Stimulated activated effector memory CD8-positive, alpha-beta T cell treated with anti-CD3 and anti-CD28 coated beads, Interleukin-12 subunit alpha, Interleukin-12 subunit beta, amount 100 ng/mL, for 72 hours (primary cell): ENCODE data around the gene GMDS.

Experiments used
- ATAC-seq: fragments of 150-1000 bp; cut with Tn5 transposase; 2 replicates; pipeline ENCODE4 v1.10.0; 2021
- DNase-seq, 2 donors: peaks; one replicate each; pipeline ENCODE4 v3.0.0; 2021 to 2022; ENCODE audit warnings: low spot score in 2 of 2
- H3K27ac Mint-ChIP-seq: one replicate; pipeline ENCODE4 v1.8.0; 2022; ENCODE audit warnings: mild to moderate bottlenecking, mixed read lengths
- H3K36me3 Mint-ChIP-seq: one replicate; pipeline ENCODE4 v1.8.0; 2022; ENCODE audit warnings: mild to moderate bottlenecking, mixed read lengths
- H3K4me1 Mint-ChIP-seq: one replicate; pipeline ENCODE4 v1.8.0; 2022; ENCODE audit warnings: mixed read lengths
- H3K4me3 Mint-ChIP-seq: one replicate; pipeline ENCODE4 v1.8.0; 2022; ENCODE audit warnings: mild to moderate bottlenecking, mixed read lengths
- H3K9me3 Mint-ChIP-seq: one replicate; pipeline ENCODE4 v1.8.0; 2022; ENCODE audit warnings: mixed read lengths

Gene GMDS

DNA sequence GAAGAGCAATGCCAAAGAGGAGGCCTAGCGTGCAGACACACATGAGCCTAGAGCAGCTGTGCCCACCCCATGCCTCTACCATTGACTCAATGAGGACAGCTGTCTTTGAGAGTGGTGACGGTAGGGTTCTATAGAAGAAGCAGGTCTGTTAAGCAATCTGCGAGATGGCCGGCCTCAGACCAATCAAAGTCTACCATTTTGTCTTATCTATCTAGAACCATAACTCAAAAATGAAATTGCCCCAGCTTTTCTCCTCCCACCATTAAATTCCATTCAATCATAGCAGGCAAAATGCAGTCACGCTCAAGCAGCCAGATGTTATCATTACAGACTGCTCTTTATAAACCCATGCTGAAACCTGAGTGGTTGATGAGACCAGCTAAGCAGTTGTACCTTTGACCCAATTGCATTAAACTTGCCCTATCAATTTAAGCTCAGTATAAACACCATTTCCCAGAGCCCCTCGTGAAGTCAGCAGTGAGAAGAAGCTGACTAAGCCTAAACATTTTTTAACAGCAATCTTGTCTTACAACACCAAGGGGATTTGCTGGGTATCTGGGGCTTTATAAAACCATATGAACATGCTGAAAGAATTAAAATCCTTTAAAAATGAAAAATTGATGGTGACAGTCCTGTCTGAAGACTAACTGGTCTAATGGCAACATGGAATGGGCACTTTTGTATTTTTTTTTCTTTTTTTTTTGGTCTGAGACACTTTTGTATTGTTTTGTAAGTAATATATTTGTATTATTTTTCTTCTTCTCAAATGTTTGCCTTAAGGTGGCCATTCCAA is 578.2 kb downstream of the GMDS start:
- no peak overlapping the region for H3K4me3 Mint-ChIP-seq
- no peaks in the 10 kb centered on the region for H3K9me3 Mint-ChIP-seq
- H3K27ac Mint-ChIP-seq, result no peak overlapping the region
- ATAC-seq, result no peak
- no peaks in the 10 kb centered on the region for H3K4me1 Mint-ChIP-seq
- H3K36me3 Mint-ChIP-seq, result no peaks in the 10 kb centered on the region
- no peak for DNase-seq

DNA sequence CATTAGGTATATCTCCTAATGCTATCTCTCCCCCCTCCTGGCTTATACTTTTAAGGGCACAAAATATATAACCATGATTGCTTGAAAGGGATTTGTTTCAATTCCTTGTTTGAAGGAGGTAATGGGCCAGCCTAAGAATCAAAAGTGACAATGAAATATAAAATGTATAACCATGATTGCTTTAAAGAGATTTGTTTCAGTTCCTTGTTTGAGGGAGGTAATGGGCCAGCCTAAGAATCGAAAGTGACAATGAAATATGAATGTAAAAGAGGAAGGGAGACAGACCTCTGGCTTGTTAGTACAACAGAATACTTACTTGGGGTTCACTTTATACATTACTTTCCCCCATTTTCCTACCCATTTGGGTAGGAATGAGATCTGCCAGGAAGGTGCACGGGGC is 580.2 kb downstream of the GMDS start:
- Mint-ChIP-seq H3K36me3 (no peaks in the 10 kb centered on the region), H3K4me1 (no peaks in the 10 kb centered on the region), H3K9me3 (no peaks in the 10 kb centered on the region), H3K27ac (no peak overlapping the region), H3K4me3 (no peak overlapping the region)
- no peak for DNase-seq
- no peak for ATAC-seq

DNA sequence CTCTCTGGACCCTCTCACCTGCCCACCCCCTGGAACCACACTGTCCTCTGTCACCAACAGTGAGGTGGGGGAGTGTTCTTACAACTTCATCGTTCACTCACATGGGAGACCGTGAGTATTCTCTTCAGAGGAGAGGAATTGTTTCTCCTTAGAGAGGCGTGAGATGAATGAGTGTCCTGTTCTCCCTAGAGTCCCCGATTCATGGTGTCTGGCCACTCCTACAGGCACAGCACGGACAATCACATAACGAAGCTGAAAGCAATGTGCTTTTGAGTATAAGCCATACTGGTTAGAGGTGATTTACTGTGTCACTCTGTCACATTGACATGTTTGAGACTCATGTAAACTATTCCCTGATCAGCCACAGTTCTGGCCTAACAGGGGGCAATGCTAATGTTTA is 581.1 kb downstream of the GMDS start:
- DNase-seq, result no peak
- H3K27ac Mint-ChIP-seq, result no peak overlapping the region
- no peaks in the 10 kb centered on the region for H3K9me3 Mint-ChIP-seq
- no peak overlapping the region for H3K4me3 Mint-ChIP-seq
- no peak for ATAC-seq
- no peaks in the 10 kb centered on the region for H3K4me1 Mint-ChIP-seq
- no peaks in the 10 kb centered on the region for H3K36me3 Mint-ChIP-seq

DNA sequence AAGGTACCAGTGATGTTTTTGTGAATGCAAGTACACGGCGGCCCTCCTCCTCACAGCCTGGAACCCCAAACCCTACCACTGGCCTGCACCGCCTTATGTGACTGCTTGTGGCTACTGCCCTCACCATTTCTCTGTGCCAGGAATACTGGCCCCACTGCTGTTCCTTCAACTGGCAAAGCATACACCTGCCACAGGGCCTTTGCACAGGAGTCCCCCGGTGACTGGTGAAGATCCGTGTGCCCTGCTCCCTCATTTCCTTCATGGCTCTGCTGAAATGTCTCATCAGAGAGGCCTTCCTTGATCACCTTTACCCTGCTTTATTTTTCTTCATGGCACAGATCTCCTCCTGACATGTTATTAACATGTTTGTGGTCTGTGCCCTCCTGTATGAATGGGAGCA is 581.9 kb downstream of the GMDS start:
- no peak overlapping the region for H3K4me3 Mint-ChIP-seq
- H3K27ac Mint-ChIP-seq, result no peak overlapping the region
- no peaks in the 10 kb centered on the region for H3K36me3 Mint-ChIP-seq
- no peak for ATAC-seq
- no peaks in the 10 kb centered on the region for H3K4me1 Mint-ChIP-seq
- H3K9me3 Mint-ChIP-seq, result no peaks in the 10 kb centered on the region
- DNase-seq, result no peak

DNA sequence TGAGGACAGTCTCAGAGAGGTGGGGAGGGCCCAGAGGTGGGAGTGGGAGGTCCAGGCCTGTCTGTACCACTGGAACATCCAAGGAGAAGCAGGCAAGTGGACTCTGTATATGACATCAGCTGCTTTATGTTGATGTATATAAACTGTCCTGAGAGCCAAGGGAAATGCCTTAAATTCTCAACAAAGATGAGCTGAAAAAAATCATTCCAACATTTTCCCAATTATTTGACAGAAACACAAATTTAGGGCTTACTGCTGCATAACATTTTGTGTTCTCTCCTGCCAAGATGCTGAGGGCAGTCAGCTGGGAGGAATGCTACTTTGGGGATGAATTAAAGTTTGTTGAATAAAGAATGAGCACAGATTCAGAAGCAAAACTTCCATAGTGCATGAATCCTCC is 582.9 kb downstream of the GMDS start:
- no peak overlapping the region for H3K27ac Mint-ChIP-seq
- DNase-seq, result no peak

DNA sequence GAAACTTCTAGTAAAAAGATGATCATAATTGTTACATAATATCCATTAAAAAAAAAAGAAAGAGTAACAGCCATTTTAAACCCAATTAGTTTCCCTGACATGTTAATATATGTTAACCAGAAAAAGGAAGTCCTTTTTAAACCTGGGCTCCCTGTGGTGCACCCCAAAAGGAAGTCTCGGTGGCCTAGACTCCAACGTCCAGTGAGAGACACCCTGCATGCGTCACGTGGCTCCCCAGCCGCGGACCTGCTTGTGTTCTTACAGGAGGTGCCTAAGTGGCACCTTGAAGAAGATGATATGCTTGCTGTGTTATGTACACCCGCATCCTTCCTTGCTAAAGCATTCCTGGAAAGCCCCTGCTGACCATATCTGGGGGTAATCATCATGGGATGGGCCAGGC is 585.6 kb downstream of the GMDS start:
- H3K9me3 Mint-ChIP-seq, result no peaks in the 10 kb centered on the region
- no peak overlapping the region for H3K4me3 Mint-ChIP-seq
- H3K36me3 Mint-ChIP-seq, result no peaks in the 10 kb centered on the region
- no peak for ATAC-seq
- no peak for DNase-seq
- H3K4me1 Mint-ChIP-seq, result no peaks in the 10 kb centered on the region
- no peak overlapping the region for H3K27ac Mint-ChIP-seq

More for the DNA sequence above, 582.9 kb downstream of the GMDS start:
- Mint-ChIP-seq H3K4me1 (no peaks in the 10 kb centered on the region), H3K36me3 (no peaks in the 10 kb centered on the region), H3K4me3 (no peak overlapping the region), H3K9me3 (no peaks in the 10 kb centered on the region)
- no peak for ATAC-seq

DNA sequence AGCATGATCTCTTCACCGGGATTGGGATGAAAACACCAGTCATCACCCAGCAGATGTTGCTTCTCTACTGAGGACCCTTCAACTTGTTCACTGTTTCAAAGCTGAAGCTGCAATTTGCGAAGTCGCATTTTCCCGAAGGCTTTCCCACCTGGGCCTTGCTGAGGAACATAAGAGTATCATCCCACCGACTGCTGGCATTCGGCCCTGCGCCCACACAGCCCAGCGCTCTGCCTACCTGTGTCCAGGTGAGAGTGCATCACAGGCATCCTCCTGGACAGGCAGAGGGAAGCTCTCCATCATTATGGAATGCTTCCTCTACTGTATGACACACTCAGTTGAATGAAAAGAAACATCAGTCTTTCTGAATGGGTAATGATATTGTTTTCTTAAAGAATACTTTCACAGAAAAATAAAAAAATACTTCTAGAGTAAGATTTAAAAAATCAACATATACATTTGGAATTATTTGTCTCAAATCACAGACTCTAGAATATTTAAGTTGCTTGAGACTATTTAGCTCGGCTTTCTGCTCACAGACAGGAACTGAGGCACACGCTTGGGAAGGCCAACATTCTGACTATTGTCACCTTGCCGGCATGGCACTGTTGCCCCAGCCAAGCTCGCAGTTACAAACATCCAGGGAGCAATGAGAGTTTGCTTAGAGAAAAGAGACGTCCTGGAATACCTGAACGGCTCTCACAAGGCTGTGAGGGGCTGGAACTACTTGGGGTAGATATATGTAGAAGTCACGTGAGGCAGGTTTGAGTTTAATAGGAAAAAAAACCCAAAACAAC is 587.0 kb downstream of the GMDS start:
- ATAC-seq (no peak), DNase-seq (no peak)
- no peaks in the 10 kb centered on the region for H3K36me3 Mint-ChIP-seq
- no peak overlapping the region for H3K27ac Mint-ChIP-seq
- no peak overlapping the region for H3K4me3 Mint-ChIP-seq
- H3K9me3 Mint-ChIP-seq, result no peaks in the 10 kb centered on the region
- no peaks in the 10 kb centered on the region for H3K4me1 Mint-ChIP-seq

DNA sequence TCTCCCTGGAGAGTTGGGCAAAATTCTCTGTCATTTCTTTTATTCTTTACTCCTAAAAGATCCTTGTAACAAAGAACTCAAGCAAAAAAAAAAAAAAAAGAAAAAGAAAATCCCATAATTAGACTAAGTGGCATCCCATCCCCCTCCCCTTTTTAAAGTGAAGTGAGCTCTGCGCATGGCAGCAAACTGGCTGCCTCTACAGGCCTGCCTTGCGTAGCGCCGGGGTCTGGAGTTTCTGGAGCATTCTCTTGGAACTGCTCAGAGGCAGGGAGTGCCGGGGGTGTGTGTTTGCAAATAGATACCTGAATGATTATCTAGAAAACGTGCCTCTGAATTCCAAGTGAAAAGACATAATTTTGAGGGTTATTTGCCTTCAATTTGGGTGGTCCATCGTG is 587.6 kb downstream of the GMDS start:
- Mint-ChIP-seq H3K27ac (no peak overlapping the region), H3K4me3 (no peak overlapping the region), H3K9me3 (no peaks in the 10 kb centered on the region), H3K4me1 (no peaks in the 10 kb centered on the region), H3K36me3 (no peaks in the 10 kb centered on the region)
- ATAC-seq, result no peak
- no peak for DNase-seq

DNA sequence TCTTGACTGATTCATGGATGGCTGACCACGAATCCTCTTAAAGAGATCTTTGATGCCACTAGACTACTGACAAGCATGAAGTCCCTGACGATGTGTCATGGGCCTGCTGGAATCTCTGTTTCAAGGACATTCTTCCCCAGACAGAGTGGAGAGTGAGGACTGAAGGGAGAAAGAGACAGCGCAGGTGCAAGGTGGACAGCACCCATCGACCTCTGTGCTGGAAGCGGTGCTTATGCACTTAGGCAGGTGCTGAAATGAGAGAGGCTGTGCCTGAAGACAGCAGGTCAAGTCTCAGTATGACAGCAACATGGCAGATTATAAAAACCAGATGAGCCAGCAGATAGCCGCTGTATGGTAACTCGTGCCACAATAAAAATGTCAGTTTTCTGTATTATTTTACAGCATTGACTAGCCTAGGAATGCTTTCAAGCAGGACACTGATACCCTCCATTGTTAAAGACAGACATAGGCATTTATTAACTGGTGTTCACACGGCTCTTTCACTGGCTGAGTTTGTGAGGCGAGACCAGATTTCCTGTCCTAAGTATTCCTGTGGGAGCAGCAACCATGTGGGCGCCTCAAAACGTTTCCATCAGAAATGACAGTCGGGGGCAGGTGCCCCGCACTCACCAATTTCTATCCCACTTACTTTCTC is 588.2 kb downstream of the GMDS start:
- DNase-seq (no peak), ATAC-seq (no peak)
- Mint-ChIP-seq H3K27ac (no peak overlapping the region), H3K9me3 (no peaks in the 10 kb centered on the region), H3K36me3 (no peaks in the 10 kb centered on the region), H3K4me1 (no peaks in the 10 kb centered on the region), H3K4me3 (no peak overlapping the region)

DNA sequence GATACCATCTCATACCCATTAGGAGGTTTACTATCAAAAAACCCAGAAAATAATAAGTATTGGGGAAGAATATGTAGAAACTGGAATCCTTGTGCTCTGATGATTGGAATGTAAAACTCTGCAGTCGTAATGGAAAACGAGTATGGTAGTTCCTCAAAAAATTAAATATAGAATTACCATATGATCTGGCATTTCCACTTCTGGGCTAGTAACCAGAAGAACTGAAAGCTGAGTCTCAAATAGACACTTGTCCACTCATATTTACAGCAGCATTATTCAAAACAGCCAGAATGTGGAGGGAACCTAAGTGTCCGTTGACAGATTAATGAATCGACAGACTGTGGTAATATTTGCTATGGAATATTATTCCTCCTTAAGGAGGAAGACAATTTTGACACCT is 591.4 kb downstream of the GMDS start:
- no peak overlapping the region for H3K27ac Mint-ChIP-seq
- H3K36me3 Mint-ChIP-seq, result no peaks in the 10 kb centered on the region
- H3K9me3 Mint-ChIP-seq, result no peaks in the 10 kb centered on the region
- DNase-seq, result no peak
- H3K4me3 Mint-ChIP-seq, result no peak overlapping the region
- H3K4me1 Mint-ChIP-seq, result no peaks in the 10 kb centered on the region
- no peak for ATAC-seq

DNA sequence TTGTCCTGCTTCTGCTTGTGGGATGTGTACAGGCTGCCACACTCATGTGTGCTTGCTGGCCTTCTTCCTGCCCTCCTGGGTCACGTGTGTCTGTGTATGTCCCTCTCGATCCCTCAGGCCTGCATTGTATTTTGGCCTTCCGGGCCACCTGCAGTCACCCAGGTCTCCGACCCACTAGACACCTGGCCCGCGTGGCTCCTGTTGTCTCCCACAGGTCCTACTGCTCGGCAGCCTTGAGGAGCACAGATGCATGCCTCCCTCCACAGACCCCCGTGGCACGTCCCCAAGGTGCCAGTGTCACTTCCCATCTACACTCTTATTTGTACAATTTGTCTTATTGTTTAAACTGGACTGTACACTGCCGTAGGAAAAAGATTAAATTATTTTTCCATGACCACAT is 592.6 kb downstream of the GMDS start:
- no peak for ATAC-seq
- Mint-ChIP-seq H3K4me3 (no peak overlapping the region), H3K27ac (no peak overlapping the region), H3K9me3 (no peaks in the 10 kb centered on the region), H3K4me1 (no peaks in the 10 kb centered on the region), H3K36me3 (no peaks in the 10 kb centered on the region)
- no peak for DNase-seq

DNA sequence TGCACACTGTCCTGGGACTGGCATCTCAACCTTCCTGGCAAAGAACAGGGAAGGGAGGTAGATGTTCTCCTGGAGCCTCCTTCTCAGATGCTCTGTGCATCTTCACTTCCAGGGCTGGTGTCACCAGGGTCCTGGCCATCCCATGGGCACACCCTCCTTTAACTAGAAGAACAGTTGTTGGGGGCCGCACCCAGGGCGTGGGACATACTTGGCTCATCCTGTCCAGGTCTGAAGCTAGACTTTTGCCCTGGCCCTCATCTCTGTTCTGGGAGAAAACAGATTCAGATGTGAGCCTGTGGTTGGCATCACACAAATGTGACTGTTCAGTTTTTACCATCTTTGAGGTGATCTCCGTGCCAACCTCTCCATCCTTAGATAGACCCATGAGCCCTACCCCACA is 594.0 kb downstream of the GMDS start:
- ATAC-seq (no peak), DNase-seq (no peak)
- Mint-ChIP-seq H3K9me3 (no peaks in the 10 kb centered on the region), H3K4me3 (no peak overlapping the region), H3K36me3 (no peaks in the 10 kb centered on the region), H3K27ac (no peak overlapping the region), H3K4me1 (no peaks in the 10 kb centered on the region)

DNA sequence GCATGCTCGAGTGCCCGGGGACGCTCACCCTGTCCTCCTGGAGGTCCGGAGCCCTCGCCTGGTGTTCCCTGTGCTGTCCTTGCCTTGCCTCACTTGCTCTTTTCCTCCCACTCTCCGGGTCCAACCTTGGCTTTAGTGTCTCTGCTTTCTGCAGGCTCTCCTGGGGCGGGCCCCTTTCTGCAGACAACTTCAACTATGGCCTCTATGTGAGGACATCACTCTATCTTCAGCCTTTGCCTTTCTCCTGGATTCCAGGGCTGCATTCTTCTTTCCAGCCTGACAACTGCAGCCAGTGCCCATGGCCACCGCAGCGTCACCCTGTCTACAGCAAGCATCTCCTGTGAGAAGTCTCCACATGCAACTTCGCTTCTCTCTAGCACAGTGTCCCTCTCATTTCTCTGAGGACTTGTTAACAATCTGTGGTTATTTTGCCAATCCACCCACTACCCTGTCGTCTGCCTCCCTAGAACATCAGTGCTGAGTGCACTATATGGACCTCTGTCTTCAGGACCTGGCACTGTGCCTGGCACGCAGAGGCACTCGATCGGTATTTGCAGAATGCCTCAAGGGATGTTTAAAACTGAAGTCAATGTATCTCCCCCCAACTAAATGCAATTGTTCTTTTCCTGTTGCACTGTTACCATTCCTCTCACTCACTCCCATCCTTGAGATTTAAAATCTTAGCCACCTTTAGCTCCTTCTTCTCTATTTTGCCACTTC is 599.8 kb downstream of the GMDS start:
- no peaks in the 10 kb centered on the region for H3K4me1 Mint-ChIP-seq

DNA sequence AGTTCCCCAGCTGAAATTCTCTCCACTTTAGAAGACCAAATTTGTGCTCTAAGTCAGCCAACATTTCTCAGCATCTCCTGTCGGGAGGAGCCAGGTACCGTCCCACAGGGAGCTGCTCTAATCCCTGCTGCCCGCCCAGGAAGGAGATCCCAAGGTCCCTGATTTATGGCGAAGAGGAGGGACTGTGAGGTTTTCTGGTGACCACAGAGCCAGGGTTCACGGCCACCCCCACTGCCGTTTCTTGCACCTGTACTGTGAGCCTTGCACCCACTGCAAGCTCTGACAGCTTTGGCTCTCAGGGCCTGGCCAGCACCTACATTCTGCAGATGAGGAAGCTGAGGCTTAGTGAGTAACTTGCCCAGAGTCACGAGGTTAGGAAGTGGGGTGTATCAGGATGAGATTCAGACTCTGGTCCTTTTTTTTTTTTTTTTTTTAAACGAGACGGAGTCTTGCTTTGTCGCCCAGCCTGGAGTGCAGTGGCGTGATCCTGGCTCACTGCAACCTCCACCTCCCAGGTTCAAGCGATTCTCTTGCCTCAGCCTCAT is 600.8 kb downstream of the GMDS start:
- ATAC-seq, result no peak
- no peaks in the 10 kb centered on the region for H3K9me3 Mint-ChIP-seq
- H3K36me3 Mint-ChIP-seq, result no peaks in the 10 kb centered on the region
- H3K27ac Mint-ChIP-seq, result no peak overlapping the region
- no peak for DNase-seq
- H3K4me3 Mint-ChIP-seq, result no peak overlapping the region
- H3K4me1 Mint-ChIP-seq, result no peaks in the 10 kb centered on the region

More for the DNA sequence above, 599.8 kb downstream of the GMDS start:
- Mint-ChIP-seq H3K27ac (no peak overlapping the region), H3K36me3 (no peaks in the 10 kb centered on the region), H3K9me3 (no peaks in the 10 kb centered on the region), H3K4me3 (no peak overlapping the region)
- ATAC-seq (no peak), DNase-seq (no peak)

DNA sequence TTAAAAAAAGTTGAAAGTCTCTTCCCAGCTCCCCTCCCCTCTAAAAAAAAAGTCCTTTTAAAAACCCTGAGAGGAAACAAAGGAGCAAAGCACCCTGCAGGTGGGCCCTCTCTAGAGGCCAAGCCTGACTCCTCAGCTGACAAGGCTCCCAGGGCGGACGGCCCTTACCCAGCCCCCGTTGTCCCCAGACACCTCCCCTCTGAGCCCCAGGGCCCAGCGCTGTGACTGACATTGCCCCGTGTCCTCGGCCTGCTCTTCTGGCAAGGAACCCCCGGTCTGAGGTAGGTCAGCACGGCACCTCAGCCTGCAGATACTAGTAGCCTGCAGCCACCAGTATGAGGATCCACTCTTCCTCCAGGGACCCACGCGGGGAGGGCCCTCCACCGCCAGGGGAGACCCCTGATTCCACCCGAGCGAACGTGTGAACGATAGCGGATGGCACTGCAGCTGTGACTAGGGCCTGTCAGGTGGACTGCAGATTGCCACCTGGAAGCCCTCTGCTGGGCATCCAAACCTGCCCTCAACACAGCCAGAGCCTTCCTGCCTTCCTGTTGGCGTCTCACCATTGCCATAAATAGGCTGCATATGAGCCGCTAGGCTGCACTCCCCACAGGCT is 601.5 kb downstream of the GMDS start:
- Mint-ChIP-seq H3K27ac (no peak overlapping the region), H3K4me3 (no peak overlapping the region), H3K9me3 (no peaks in the 10 kb centered on the region), H3K36me3 (no peaks in the 10 kb centered on the region), H3K4me1 (no peaks in the 10 kb centered on the region)
- peak; percentile 17 for ATAC-seq
- no peak for DNase-seq
